Cerebellar nuclear complex (tissue), 1 donor: Measurements from ENCODE around the gene AGBL4.
"Not testable (repeated sequence)": the region's sequence is repeated elsewhere in the genome, so short reads cannot be mapped to it uniquely, and the experiment has no call there.

Experiments
- DNase-seq, 2 experiments: peaks; one replicate each; lab custom pipeline; 2025; lab: John Stamatoyannopoulos, UW

AGBL4 gene

DNA sequence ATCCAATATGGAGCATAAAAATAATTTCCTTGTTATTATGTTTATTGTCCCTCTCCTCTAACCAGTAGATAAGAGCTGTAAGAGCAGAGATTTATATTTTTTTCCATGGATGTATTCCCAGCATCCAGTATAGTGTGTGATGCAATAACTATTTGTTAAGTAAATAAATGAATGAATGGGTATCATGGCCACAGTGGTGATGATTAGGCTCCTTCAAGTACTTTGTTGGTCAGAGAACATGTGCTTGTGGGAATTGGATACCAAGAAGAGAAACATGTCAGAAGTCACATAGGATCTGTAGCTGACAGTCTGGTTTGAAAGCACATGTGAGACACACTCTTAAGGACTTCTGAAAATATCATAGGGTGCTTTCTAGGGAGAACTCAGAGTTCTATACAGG, 588.5 kb downstream of the AGBL4 start:
- DNase-seq = no peak

GRCh38 chr1:49424782-49425181, 599.0 kb downstream of the AGBL4 start:
- DNase-seq = no peak

GRCh38 chr1:49416758-49417157, 607.0 kb downstream of the AGBL4 start:
- DNase-seq = no peak

- no peak for DNase-seq
Measured at GRCh38 chr1:49408346-49408745, 615.4 kb downstream of the AGBL4 start.

GRCh38 chr1:49397086-49397485, 626.7 kb downstream of the AGBL4 start:
- no peak for DNase-seq

- DNase-seq = no peak
Measured at GRCh38 chr1:49394200-49394599, 629.6 kb downstream of the AGBL4 start.

GRCh38 chr1:49389699-49390098, 634.1 kb downstream of the AGBL4 start:
- DNase-seq = no peak

DNA sequence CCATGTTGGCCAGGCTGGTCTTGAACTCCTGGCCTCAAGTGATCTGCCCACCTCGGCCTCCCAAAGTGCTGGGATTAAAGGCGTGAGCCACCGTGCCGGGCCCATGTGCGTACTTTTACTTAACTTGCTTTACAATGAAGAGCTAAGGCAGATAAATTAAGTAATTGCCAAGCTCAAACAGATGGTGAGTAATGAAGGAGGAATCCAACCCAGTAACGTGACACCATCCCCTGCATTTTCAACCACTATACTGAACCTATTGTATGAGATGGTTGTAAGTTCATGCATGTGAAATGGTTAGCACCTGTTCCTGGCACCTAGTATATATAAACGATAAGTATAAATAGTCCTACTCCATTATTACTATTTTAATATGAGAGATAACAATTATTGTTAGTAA, 659.1 kb downstream of the AGBL4 start:
- DNase-seq = no peak

- DNase-seq = no peak
Measured at GRCh38 chr1:49363628-49364027, 660.1 kb downstream of the AGBL4 start.

- DNase-seq = no peak
Measured at GRCh38 chr1:49358036-49358435, 665.7 kb downstream of the AGBL4 start.

GRCh38 chr1:49356594-49356993, 667.2 kb downstream of the AGBL4 start:
- no peak for DNase-seq

GRCh38 chr1:49351768-49352167, 672.0 kb downstream of the AGBL4 start:
- no peak for DNase-seq

- DNase-seq = no peak
Measured at GRCh38 chr1:49346767-49347349, 676.9 kb downstream of the AGBL4 start.

- no peak for DNase-seq
Measured at GRCh38 chr1:49340576-49340975, 683.2 kb downstream of the AGBL4 start.

GRCh38 chr1:49339043-49339442, 684.7 kb downstream of the AGBL4 start:
- DNase-seq = no peak

DNA sequence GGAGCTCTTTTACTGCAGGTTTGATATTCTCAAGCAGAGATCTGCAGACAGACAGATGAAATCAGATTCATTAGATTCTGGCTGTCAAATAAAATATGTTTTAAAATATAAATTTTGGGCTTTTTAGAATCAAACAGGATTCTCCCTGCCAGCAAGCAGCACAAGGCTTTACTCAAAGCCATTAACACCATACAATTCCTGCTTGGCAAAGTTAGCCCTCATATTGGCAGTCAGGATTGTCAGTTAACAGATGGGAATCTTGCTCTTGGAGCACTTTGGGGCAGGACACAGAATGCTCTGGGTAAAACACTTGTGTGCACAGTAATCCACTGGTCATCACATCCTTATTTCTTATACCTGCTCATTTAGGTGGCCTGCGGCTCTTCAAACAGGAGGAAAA, 686.5 kb downstream of the AGBL4 start:
- DNase-seq = no peak

- DNase-seq = no peak
Measured at GRCh38 chr1:49333906-49334305, 689.8 kb downstream of the AGBL4 start.

GRCh38 chr1:49331066-49331852, 692.5 kb downstream of the AGBL4 start:
- no peak for DNase-seq

DNA sequence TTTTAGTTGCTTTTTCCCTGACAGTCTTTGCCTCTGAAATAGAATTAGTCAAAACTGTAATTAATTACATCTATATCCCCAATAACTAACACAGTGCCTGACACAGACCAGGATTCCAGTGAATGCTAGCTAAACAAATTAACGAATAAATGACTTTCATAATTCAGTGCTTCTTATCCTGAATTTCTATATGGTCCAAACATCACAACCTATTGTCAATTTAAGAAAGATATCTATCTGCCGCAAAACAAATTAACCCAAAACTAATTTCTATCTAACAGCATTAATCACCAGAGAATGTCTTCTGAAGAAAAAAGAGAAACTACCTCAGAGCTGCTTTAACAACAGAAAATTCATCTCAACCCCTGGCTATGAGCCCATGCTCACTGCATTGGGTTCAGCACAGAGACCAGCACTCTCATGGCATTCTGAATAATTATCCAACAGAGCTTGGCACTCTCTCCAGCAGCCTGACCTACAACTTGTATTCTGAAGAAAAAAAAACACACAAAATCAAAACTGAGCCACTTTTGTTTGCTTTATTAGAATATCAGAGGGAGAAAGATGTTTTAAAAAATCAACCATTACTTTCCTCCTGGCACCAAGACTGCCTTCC, 699.7 kb downstream of the AGBL4 start:
- DNase-seq = no peak

- not testable (repeated sequence) for DNase-seq
Measured at GRCh38 chr1:49320493-49320892, 703.3 kb downstream of the AGBL4 start.

GRCh38 chr1:49319426-49319963, 704.3 kb downstream of the AGBL4 start:
- DNase-seq = no peak

DNA sequence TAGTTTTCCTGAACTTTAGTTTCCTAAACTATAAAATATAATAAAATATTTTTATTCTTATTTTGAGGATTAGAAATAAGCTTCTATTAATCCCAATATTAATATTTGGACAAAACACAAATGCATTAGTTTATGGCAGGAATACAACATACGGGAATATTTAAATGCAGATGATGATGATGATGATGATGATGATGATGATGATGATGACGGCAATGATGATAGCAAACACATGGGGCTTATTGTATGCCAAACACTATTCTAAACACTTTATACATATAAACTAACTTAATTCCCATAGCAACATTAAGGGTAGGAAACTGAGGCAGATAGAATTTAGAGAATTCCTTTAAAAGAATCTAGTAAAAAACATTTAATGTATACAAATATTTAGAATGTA, 705.5 kb downstream of the AGBL4 start:
- DNase-seq = no peak

DNA sequence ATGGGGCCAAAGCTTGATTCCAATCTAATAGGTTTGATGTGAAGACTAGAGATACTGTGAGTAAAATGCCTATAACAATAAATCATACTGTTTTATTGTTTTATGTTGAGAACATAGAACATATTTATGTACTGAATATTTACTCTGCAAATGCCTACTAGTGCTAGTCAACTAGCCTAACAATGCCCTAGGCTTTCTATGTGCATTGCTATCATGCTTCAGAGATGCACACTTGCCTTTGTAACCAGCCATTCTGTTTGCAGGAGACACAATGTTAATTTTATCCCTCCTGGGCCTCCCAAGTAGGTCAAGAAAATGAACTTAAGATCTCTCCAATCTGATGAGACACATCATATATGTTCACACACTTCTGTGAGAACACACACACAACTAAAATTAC, 716.3 kb downstream of the AGBL4 start:
- DNase-seq = no peak
